ENCODE results near the gene TPPP2. TPM values are rescaled to one million over a fixed set of nuclear protein-coding genes. Genes with fewer than 3 reads are reported as not detected.

Gene TPPP2
- total and polyA plus RNA-seq, 10 of the 15 experiments (the other 5 are each of a cell fraction or from before 2014, with no cell fraction given): not detected

- FAIRE-seq: peak; percentile 52
- Histone ChIP-seq H2AFZ (ENCODE audit: control insufficient read depth, low read depth, low read length) (peak overlapping the region; percentile 18; the same call in 1 of the 2 replicates), H4K20me1 (ENCODE audit: control insufficient read depth, insufficient read depth) (no peaks in the 10 kb centered on the region), H3K9ac (ENCODE audit: control insufficient read depth, insufficient read depth, low read length) (no peak overlapping the region; the same call in 1 of the 2 replicates), H3K4me2 (ENCODE audit: control insufficient read depth, insufficient read depth) (peak overlapping the region; percentile 67), H3K36me3 (ENCODE audit: control insufficient read depth in 2 of 2, insufficient read depth in 2 of 2, low read length in 1 of 2) (no peaks in the 10 kb centered on the region), H3K79me2 (ENCODE audit: control insufficient read depth, insufficient read depth, low read length) (no peaks in the 10 kb centered on the region), H3K27me3 (replicated peaks in 1 of 2; ENCODE audit: control insufficient read depth in 2 of 2, insufficient read depth in 2 of 2, low read length in 1 of 2) (peaks cover 9 to 20% of the 10 kb centered on the region in 2 experiments), H3K27ac (ENCODE audit: control insufficient read depth, insufficient read depth) (no peak overlapping the region), H3K4me3 (peak overlapping the region; percentile 67), H3K9me3 (replicated peaks; ENCODE audit: control insufficient read depth, insufficient read depth, low read length) (no peaks in the 10 kb centered on the region), H3K4me1 (ENCODE audit: control insufficient read depth, insufficient read depth, low read length) (peaks cover 29% of the 10 kb centered on the region)
- in situ Hi-C loops (cut with MboI): no loop called here
- DNase-seq (ENCODE audit: low read depth, low spot score): peak; percentile 51
- peak; percentile 82 for ATAC-seq
- intact Hi-C loops (cut with micrococcal nuclease; ENCODE audit: unreplicated experiment): loop anchor here (1.0 kb wide), 1 partner anchor 33 kb away; no protein-coding TSS in a partner anchor
- SMC1A ChIA-PET (ENCODE audit: uncharacterized antibody, unreplicated experiment): interaction anchor here (0.6 to 3.1 kb wide), 8 partner anchors 8 to 427 kb away, joined by 3 to 30 read pairs (median 6); no protein-coding TSS in a partner anchor
- BruUV-seq (replicated peaks): no TSS peak
- RAD21 ChIA-PET (ENCODE audit: unreplicated experiment): interaction anchor here (0.6 to 3.0 kb wide), 13 partner anchors 18 to 1202 kb away, joined by 3 to 42 read pairs (median 7); no protein-coding TSS in a partner anchor
- CTCF ChIA-PET: interaction anchor here (0.7 to 5.6 kb wide), 12 partner anchors 8 to 100 kb away, joined by 3 to 100 read pairs (median 8); partner anchors contain the start of gene TMEM253
- WGBS (ENCODE audit: insufficient coverage, insufficient replicate concordance, low lambda C conversion rate, missing lambda C conversion rate): 2% methylated on average over 27 of the region's 37 CpGs
- POLR2A ChIA-PET: interaction anchor here (0.6 to 2.6 kb wide), 4 partner anchors 33 to 1721 kb away, joined by 3 to 21 read pairs (median 5); no protein-coding TSS in a partner anchor
- TF ChIP-seq BMI1 (IDR thresholded peaks at IDR 0.05; ENCODE audit: borderline replicate concordance) (no peak), EGR1 (IDR thresholded peaks at IDR 0.05; ENCODE audit: borderline replicate concordance in 1 of 2, low read depth in 2 of 2, low read length in 2 of 2) (0 out of 3 replicates have a peak, but pooled peaks of 1 of the 2 experiments have one; percentile 44), PAX5 (IDR thresholded peaks at IDR 0.05; ENCODE audit: borderline replicate concordance, low read depth, low read length) (peak; percentile 11; the same call in 1 of the 2 replicates), IKZF2 (IDR thresholded peaks at IDR 0.05) (peak; percentile 39 to 40; a peak in 3 of 4 replicates), DPF2 (IDR thresholded peaks at IDR 0.05) (peak; percentile 51; the same call in 1 of the 2 replicates), GATAD2B (conservative IDR thresholded peaks at IDR 0.05; ENCODE audit: low read depth) (peak; percentile 79), HDGF (IDR thresholded peaks at IDR 0.05) (0 out of 2 replicates have a peak, but pooled peaks have one; percentile 45), SPI1 (IDR thresholded peaks at IDR 0.05; ENCODE audit: borderline replicate concordance, insufficient read depth, low read depth, low read length) (peak; percentile 93), CEBPZ (IDR thresholded peaks at IDR 0.05; ENCODE audit: low read depth, low read length) (no peak), E4F1 (IDR thresholded peaks at IDR 0.05; ENCODE audit: borderline replicate concordance, partially characterized antibody) (no peak), NBN (IDR thresholded peaks at IDR 0.05) (peak; percentile 75; the same call in 1 of the 2 replicates), NFXL1 (IDR thresholded peaks at IDR 0.05; ENCODE audit: borderline replicate concordance) (peak; percentile 97), STAT1 (conservative IDR thresholded peaks at IDR 0.05) (no peak), RUNX3 (IDR thresholded peaks at IDR 0.05; ENCODE audit: low read length) (peak; percentile 22; the same call in 1 of the 2 replicates), MEF2B (IDR thresholded peaks at IDR 0.05; ENCODE audit: partially characterized antibody, poor library complexity, severe bottlenecking) (peak; percentile 36), NR2F1 (conservative IDR thresholded peaks at IDR 0.05) (0 out of 2 replicates have a peak, but pooled peaks have one; percentile 26), ATF7 (IDR thresholded peaks at IDR 0.05; ENCODE audit: low read depth) (peak; percentile 44; the same call in 1 of the 2 replicates), TCF12 (IDR thresholded peaks at IDR 0.05; ENCODE audit: low read depth, low read length) (peak; percentile 78; the same call in 1 of the 2 replicates)
Observed at GRCh38 chr14:21071225-21072030, 41.4 kb downstream of the TPPP2 start.

All from GM12878 (cell line).